NCI-H526 (cell line): ENCODE data around the gene INO80B.
"Not testable (repeated sequence)": the region's sequence is repeated elsewhere in the genome, so short reads cannot be mapped to it uniquely, and the experiment has no call there.

ENCODE experiments used
- DNase-seq, 2 experiments: peaks; one replicate each; lab custom pipeline; 2025; lab: John Stamatoyannopoulos, UW

INO80B gene

GRCh38 chr2:74448771-74449170 is 6.1 kb upstream of the INO80B start:
- no peak for DNase-seq

GRCh38 chr2:74450570-74451190 is 4.2 kb upstream of the INO80B start:
- no peak for DNase-seq

- DNase-seq, result peak; percentile 56 to 84
Observed at GRCh38 chr2:74457129-74457548, 2.3 kb downstream of the INO80B start.

- DNase-seq, result peak; percentile 56 to 84
Observed at GRCh38 chr2:74457549-74458131, 2.8 kb downstream of the INO80B start.

GRCh38 chr2:74458132-74458937 is 3.4 kb downstream of the INO80B start, which contains the start of gene WBP1:
Gene WBP1 (plus strand): TSS chr2:74458438. CDS start chr2:74458603, 165 bp downstream.
- peak; percentile 99 to 100 for DNase-seq

GRCh38 chr2:74458938-74459363 is 4.1 kb downstream of the INO80B start:
- no peak for DNase-seq

- DNase-seq, result not testable (repeated sequence)
Observed at GRCh38 chr2:74459503-74460118, 4.7 kb downstream of the INO80B start.

- DNase-seq, result not testable (repeated sequence)
Observed at GRCh38 chr2:74460187-74460586, 5.3 kb downstream of the INO80B start.

- DNase-seq, result peak in 1 of 2 experiments; percentile 22
Observed at GRCh38 chr2:74461187-74462053, 6.5 kb downstream of the INO80B start.

GRCh38 chr2:74462054-74462785 is 7.3 kb downstream of the INO80B start:
- no peak for DNase-seq

- DNase-seq, result no peak
Observed at GRCh38 chr2:74462786-74463105, 7.9 kb downstream of the INO80B start.

- no peak for DNase-seq
Observed at GRCh38 chr2:74464406-74464805, 9.5 kb downstream of the INO80B start.

GRCh38 chr2:74470742-74471141 is 15.9 kb downstream of the INO80B start:
- not testable (repeated sequence) for DNase-seq

GRCh38 chr2:74471332-74472065 is 16.6 kb downstream of the INO80B start:
- no peak for DNase-seq

- DNase-seq, result peak; percentile 87 to 95
Observed at GRCh38 chr2:74472086-74472944, 17.4 kb downstream of the INO80B start, which contains the start of gene MRPL53. Gene MRPL53 (minus strand): TSS chr2:74472680. CDS start chr2:74472660, 20 bp downstream.

GRCh38 chr2:74472945-74473258 is 18.0 kb downstream of the INO80B start:
- DNase-seq, result no peak

GRCh38 chr2:74474481-74474880 is 19.6 kb downstream of the INO80B start:
- DNase-seq, result no peak

- peak in 1 of 2 experiments; percentile 9 for DNase-seq
Observed at GRCh38 chr2:74474899-74475298, 20.0 kb downstream of the INO80B start.

- DNase-seq, result no peak
Observed at GRCh38 chr2:74481431-74481830, 26.5 kb downstream of the INO80B start.
